Measurements from ENCODE around the gene ARHGAP10. TPM values are rescaled to one million over a fixed set of nuclear protein-coding genes. Genes with fewer than 3 reads are reported as not detected.
A peak's percentile ranks its signal among the peaks of the same experiment; 100 is the strongest.

Gene ARHGAP10
- polyA plus RNA-seq, 3 donors, result 18.7 to 21.8 (median 21.2) TPM

DNA sequence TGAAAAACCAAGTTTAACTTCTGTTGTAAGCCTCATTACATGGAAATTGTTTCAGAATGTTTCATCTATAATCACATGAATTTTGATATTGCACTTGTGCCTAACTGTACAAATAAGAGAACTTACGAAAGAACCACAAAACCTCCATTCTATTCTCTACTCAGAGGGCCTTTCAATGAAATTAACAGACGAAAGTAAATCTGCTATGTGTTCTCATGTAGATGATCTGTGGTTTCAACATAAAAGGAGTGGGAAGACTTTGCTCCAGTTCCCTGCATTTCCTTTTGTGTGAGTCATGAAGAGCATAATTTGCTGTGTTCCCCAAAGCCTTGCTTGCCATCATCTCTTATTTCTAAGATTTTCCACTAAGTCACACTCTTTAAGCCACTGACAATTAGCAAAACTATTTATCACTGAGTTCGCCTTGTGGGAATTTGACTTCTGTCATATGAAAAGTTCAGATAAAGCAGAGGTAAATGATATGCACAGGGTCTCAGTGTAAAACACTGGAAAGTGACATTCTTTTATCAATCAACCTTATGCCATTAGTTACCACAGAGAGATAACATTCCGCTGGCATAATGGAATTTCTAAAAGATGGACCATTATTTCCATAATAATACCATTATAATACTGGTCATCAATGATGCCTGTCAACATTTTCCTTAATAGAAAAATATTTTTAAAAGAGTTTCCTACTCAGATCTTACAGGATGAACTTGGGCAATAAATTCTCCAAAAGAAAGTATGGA, 380.5 kb downstream of the ARHGAP10 start:
- no peak for DNase-seq (ENCODE audit: low read depth in 3 of 3, low spot score in 2 of 3)

DNA sequence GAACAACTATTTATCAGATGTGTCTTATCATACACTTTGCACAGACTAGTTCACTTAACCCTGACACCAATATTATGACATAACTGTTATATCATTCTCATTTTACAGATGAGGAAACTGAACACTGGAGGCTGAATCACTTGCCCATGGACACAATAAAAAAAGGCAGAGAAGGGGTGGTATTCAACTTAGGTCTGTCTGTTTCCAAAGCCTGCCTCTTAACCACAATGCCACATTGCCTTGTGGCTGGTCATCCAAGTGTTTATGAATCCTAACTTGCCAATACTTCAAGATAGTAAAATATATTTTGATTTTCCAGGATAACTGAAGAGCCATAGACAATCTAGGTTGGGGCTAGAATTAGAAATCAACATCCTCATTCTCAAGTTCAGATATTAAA, 382.5 kb downstream of the ARHGAP10 start:
- no peak for DNase-seq (ENCODE audit: low read depth in 3 of 3, low spot score in 2 of 3)

DNA sequence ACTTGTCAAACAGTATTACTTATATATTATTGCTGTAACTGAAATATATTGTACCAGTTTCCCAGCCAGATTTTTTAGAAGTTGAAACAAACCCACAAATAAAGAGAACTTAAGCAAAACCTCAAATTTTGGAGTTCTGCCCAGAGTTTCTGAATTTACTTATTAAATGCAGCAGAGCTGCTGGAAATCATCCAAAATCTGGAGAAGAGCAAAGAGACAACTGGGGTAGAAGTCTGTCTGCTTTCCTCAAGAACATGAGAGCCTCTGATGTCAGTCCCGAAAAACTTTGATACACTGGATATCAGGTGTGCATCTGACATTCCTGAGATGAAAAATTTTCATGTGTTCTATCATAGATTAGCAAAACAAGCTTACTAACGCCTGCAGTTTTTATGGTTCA, 384.4 kb downstream of the ARHGAP10 start:
- DNase-seq (ENCODE audit: low read depth in 3 of 3, low spot score in 2 of 3), result peak in 2 of 3 donors; percentile 24 to 36

DNA sequence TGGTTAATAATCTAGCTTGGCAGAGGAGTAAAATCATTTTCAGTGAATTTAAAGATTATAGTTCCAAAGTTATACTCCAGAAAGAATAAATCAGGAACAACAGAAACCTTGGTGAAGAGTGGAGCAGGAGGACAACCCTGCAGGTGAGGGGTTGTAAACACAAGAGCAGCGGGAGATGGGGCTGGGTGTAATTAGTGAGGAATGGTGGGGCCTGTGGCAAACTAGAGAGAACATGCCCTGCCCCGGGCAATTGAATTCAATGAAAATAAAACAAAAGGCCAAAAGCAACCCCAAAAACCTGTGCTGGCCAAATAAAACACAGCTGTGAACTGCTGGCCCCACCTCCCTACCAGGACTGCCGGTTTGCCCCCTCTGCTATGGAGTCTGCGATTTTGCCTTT, 385.1 kb downstream of the ARHGAP10 start:
- DNase-seq (ENCODE audit: low read depth in 3 of 3, low spot score in 2 of 3), result no peak

DNA sequence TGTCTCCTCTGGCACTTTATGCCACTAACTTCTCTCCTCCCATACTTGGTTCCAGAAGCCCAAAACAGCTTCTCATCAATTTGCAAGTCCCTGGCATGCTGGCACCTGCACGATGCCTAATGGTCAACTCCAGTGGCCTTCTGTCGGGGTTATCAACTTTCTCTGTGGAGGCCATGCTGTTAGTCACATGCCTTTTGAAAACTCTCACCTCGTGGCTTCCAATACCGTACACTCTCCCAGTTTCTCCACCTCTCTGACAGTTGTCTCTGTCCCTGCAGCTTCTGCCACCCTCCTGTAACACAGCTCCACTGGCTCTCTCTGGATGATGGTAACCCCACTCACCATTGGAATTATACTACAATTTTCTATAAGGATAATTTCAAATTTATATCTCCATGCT, 386.3 kb downstream of the ARHGAP10 start:
- no peak for DNase-seq (ENCODE audit: low read depth in 3 of 3, low spot score in 2 of 3)

DNA sequence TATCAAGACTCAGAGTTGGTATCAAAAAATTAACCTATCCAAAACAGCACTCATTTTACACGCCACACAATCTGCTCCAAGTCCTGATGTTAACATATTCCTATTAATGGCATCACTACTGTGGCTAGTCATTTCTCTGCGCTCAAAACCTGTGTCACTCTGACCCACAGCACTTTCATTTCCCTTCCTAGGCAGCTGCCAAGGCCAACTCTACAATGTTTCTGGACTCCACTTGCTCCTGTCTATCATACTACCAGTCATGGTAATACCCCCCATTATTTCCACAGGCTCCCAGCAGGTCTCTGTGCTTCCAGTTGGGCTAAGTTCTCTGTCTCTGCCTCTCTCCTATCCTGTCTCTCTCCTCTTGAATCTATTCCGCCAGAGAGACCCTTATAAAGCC, 386.7 kb downstream of the ARHGAP10 start:
- DNase-seq (ENCODE audit: low read depth in 3 of 3, low spot score in 2 of 3), result no peak

DNA sequence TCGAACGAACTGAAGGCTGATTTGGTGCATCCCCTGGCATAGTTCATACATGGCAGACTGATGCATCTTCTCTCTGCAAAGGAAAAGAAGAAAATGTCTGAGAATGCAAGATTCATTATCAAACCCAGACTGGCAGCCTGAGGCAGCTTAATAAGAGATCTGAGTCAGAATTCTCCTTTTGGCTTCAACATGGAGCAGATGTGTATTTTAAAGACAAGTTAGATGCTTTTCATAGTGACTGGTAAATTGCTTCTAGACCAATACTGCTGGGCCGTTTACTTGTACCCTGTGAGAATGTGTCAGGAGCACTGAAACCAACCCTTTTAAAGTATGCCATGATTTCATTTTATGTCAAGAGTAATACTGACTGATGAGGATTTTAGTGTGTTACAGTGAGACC, 388.3 kb downstream of the ARHGAP10 start:
- DNase-seq (ENCODE audit: low read depth in 3 of 3, low spot score in 2 of 3), result no peak

Other genes starting within 250 kb of the ARHGAP10 start
- gene TMEM184C, start 114.7 kb upstream of the ARHGAP10 start, polyA plus RNA-seq (ENCODE audit: insufficient read length in 3 of 3), result 10 to 100 TPM; 54.1 to 57.1 (median 56.0) TPM
- 10 to 100 TPM; 26.9 to 30.5 (median 27.4) TPM for gene PRMT9, start 47.9 kb upstream of the ARHGAP10 start, polyA plus RNA-seq (ENCODE audit: insufficient read length in 3 of 3)

Data from right renal cortex interstitium (tissue), 3 donors.